SW 1271 (cell line): ENCODE measurements around the gene NINL.
A peak's percentile ranks its signal among the peaks of the same experiment; 100 is the strongest.
"Not testable (repeated sequence)": the region's sequence is repeated elsewhere in the genome, so short reads cannot be mapped to it uniquely, and the experiment has no call there.

ENCODE experiments used
- DNase-seq, 2 experiments: peaks; one replicate each; lab custom pipeline; 2025; lab: John Stamatoyannopoulos, UW

NINL gene

DNA sequence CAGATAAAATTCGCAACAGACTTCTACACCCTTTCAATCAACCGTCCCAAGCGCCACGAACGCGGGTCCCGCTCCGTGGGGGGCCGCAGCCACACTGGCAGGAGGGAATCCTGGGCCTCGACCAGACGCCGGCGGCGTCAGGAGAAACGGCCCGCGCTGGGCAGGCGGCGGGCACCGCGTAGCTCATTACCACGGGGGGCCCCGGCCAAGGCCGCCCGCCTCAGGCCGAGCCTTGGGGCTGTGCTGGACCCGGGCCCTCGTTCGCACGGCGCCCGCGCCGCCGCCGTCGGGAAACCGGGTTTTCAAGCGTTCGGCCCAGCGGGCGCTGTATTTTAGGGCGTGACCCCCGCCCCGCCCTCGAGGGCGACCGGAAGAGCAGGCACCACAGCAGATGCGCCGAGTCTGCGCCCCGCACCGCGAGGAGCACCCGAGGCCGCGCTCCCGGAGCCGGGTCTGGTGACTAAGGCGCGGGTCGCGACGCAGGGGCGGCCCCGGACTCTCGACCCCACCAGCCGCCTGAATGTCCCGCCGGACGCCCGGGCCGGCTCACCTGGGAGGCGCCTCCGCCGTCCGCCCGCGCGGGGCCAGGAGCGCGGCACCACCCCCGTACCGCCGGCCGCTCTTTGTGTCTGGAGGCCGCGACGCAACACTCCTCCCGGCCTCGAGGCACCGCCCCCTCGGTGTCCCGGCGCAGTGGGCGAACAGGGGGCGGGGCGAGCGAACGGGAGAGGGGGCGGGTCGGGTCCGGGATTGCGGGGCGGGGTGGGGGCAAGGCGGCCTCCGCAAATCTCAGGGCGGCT lies at the start of gene NINL:
TSS of gene NINL (minus strand) at position 627 of the 800 bp plus-strand sequence. CDS start 58,944 bp downstream, outside the sequence.
- peak in 1 of 2 experiments; percentile 73 for DNase-seq

DNA sequence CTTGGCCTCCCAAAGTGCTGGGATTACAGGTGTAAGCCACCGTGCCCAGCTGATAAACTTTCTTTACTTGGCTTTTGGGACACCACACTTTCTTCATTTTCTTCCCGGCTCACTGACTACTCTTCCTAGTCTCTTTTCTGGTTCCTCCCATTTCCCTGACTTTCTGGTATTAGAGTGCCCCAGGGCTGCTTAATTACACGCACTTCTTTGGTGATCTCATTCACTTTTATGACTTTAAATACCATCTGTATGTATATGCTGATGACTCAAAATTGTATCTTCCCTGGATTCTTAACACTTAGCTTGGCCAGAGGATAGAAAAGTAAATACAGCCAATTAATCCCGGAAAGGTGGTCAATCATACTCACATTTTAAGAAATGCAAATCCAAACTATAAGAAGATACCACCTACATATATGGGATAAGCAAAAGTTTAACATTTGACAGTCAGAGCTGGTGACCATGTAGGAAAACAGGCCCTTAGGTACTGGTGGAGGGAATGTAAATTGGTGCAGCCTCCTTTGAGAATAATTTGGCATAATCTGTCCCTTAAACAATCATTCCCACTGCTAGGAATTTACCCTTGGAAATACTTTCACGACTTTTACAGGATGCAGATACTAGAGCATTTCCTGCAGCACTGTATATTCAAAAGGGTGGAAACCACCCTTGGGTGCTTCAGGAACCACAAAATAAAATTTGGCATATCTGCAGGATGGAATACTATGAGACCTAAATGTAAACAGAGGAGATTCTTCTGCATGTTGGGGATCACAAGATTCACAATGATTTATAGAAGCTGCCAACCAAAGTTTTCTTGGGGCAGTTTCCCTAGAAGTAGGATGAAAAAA lies 47.8 kb upstream of the NINL start:
- DNase-seq: no peak

DNA sequence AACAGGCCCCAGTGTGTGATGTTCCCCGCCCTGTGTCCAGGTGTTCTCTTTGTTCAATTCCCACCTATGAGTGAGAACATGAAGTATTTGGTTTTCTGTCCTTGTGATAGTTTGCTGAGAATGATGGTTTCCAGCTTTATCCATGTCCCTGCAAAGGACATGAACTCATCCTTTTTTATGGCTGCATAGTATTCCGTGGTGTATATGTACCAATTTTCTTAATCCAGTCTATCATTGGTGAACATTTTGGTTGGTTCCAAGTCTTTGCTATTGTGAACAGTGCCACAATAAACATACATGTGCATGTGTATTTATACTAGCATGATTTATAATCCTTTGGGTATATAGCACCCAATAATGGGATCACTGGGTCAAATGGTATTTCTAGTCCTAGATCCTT lies 45.3 kb upstream of the NINL start:
- not testable (repeated sequence) for DNase-seq

DNA sequence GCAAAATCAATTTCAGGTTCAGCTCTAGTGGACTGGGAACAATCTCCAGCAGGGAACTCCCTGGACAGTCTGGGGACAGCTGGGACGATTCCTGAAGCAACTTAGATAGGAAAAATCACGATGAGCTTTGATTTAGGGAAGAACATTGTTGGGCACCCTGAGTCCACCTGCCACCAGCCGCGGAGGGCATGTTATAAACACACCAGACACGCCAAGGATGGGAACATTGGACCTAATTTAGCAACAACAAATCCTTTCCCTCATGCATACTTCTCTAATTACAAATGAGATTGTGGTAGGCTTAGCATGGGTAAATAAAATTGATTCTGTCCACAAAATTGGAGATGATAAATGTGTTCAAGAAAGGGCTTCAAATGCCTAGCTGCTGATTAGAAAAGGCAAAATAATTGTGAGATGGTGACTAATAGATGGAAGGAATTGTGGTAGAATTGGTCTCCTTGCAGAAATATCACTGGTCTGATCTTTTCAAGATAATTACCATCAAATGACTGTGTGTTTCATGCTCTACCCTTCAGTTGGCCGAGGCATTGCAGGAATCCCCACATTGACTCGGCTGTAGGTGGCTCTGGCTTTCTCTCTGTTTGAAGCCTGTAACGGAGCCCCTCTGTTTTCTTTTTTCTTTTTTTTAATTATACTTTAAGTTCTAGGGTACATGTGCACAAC lies 44.6 kb upstream of the NINL start:
- DNase-seq: no peak

DNA sequence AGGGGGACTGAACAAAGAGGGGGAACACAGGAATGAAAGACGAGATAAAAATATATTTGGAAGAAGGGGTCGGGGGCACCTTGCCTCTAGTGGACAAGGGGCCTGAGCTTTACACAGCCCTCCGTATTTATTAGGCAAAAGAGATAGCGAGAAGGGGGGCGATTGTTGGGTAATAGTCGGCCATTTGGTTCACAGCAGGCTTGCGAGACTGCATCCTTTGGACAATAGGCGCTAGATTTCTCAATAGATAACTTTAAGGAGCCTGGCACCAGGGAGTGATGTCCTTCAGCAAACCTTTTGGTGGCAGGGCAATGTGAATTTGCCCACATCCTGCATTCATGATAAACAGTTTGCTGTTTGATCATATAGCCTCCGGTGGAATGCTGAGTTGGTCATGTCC lies 41.4 kb upstream of the NINL start:
- DNase-seq: no peak

DNA sequence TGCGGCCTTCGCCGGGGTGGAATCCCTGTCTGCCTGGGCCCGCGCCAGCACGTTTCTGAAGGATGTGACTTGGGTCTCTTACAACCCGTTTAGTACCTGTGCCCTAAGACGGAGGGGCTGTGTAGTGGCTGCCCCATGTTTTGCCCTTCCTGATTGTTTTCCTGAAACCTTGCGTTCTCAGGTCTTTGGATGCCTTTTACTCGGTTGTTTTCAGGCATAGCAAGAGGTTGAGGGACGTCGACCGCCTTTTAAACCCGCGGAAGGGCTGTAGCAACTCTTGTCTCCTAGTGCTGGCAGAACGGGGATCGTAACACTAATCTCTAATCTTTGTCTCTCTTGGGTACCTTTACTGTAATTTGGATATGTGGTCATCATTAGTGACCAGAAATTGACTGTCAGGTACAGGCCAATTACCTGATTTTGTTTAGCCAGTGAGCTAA lies 39.2 kb upstream of the NINL start:
- peak in 1 of 2 experiments; percentile 80 for DNase-seq

DNA sequence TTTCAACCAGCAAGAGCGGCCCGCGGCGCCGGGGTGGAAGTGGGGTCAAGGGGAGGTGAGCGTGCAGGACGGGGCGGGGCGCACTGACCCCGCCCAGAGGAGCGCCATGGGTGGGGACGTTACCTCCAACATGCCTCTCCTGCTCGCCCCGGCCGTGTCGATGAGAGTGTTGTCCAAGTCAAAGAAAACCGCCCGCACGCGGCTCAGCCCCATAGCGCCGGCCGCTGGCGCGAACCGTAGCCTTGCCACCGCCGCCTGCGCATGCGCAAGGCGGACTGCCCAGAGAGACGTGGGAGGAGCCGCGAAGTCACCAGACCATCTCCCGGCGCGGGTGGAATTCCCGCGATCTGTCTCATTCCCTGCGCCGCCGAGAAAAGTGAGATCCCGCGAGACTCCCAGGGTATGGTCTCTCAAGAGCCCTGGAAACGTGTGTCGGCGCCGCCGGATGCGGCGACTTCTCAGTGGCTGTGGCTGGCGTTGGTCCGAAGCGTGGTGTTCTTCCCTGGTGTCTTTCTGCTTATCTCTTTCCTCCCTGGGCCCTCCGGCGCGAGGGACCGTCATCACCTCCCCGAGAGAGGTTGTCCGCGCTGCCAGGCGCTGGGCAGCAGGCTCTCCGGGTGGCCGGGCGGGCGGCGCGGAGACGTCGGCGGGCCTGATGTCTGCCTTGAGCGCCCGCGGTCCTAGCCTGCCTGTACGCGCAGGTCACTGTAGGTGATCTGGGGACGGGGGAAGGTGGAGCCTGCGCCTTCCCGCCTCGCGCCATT lies 38.6 kb upstream of the NINL start, which contains the start of gene NANP:
TSS of gene NANP (minus strand) at position 279 of the 764 bp plus-strand sequence. CDS start at position 213, 66 bp downstream.
- peak; percentile 99 for DNase-seq

DNA sequence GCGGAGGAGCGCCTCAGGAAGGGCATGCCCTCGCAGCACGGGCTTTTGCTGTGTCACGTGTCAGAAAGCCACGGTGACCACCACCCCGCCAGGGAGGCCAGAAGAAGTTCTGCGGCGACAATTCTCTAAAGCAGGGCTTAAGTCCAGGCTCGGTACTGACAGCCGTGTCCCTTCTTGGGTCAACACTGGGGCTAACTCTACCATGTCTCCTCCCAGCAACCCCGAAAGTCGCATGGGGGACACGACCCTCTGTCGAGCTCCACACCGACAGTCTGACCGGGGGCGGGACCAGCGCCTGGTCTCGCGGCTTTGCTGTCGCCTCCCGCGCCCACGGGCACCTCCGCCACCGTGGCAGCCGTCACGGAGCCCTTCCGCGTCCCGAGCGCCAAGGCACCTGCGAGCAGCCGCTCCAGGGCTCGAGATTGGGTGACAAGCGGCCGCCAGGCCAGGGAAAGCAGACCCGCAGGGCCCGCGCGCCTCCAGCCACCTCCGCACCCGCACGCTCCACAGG lies 37.9 kb upstream of the NINL start:
- DNase-seq: peak; percentile 7 to 49

DNA sequence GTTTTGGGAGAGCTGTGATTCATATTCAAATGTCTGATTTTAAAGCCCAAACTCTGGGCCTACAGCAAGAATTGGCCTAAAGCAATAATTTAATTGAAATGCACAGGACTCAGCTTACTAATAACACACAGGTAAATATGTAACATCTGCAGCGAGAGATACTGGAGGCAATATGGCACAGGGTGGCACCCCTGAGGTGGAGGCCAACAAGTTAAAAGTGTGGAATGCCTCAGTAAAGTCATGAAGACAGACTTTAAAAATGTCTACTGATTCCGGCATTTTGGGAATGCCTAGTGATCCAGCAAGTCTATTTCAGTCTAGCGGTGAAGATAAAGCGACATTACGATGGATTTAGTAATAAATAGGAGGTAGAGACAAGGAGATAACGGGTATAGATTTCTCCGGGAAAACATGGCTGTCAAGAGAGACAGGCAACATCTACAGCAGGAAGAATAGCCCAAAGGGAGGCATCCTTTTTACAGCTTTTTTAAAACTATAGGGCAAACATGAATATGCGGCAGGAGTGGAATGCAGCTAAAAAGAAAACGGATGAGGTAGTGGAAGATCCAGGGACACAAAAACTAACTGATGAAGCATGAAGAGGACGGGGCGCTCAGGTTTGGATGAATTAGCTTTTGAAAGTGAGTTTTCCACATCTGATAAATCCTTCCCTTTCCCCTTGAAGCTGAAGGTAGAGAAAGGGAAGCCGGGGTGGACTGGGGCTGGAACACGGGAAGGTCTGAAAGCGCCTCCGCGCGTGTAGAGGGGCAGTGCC lies 37.3 kb upstream of the NINL start:
- DNase-seq: no peak

DNA sequence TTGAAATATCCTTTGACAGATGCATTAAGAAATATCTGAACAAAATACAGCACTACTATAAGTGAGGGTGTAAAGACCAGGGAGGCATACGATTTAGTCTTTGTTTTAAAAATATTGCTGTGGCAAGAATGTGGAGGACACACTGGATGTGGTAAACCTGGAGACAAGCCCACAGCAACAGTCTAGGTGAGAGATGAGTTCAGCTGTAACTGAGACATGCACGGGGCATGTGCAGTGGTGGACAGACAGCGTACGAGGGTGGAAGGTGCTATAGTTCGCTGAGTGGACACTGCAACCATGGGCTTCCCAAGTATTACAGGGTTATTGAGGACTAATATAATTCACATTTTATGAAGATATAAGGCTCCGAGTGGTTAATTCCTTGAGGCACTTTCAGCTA lies 36.7 kb upstream of the NINL start:
- DNase-seq: no peak

DNA sequence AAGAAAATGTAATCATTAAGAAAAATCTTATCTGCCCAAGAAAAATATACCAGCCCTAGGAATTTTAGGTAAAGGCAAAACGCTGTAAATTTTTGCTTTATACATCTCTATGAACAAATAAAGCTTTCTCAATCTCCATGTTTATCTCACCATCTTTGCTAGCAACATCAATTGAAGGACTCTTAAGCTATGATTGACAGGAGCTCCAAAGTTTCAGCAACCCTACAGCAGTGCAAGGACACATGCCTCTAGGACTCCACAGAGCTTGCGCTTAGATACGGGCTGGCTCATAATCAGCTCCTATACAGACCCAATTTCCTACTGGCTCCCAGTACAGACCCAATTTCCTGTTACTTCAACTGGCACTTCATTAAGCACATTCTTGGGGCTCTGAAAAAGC lies 34.2 kb upstream of the NINL start:
- DNase-seq: no peak

DNA sequence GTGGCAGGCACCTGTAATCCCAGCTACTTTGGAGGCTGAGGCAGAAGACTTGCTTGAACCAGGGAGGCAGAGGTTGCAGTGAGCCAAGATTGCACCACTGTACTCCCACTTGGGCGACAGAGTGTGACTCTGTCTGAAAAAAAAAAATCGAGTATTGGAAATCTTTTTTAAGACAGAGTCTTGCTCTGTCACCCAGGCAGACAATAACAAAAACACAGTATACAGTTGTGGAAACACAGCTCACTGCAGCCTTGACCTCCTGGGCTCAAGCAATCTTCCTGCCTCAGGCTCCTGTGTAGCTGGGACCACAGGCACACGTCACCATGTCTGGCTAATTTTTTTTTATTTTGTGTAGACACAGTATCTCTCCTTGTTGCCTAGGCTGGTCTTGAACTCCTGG lies 23.4 kb upstream of the NINL start:
- no peak for DNase-seq

DNA sequence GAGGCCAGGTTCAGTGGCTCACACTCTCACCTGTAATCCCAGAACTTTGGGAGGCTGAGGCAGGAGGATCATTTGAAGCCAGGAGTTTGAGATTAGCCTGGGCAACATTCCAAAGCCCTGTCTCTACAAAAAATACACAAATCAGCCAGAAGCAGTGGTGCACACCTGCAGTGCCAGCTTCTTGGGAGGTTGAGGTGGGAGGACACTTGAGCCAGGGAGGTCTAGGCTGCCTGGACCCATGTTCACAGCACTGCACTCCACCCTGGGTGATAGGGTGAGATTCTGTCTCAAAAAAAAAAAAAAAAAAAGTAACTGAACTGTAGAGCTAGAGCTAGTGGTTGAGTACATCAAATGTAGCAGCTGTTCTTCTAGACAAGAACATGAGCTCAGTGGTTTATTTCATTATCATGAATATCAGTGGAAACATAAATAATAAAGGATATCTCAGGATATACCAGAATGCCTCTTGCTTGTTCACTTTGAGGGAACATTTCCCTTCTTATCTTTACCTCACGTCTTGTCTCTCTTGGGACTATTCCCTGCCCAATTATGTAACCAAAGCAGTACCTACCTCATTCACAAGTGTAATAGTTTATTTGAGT lies 20.9 kb upstream of the NINL start:
- DNase-seq: no peak

DNA sequence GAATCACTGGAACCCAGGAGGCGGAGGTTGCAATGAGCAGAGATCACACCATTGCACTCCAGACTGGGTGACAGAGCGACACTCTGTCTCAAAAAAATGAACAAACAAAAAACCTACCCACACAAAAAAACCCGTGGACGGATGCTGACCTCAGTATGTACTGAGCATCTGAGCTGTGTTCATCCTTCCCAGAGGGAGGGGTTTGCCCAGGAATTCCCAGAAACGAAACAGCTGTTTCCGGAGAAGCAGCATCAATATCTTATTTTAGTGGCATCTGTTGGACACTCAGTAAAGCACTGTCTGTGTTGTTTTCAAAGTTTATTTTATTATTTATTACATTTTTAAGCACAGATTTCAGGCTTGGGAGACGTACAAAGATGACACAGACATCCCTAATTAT lies 19.8 kb upstream of the NINL start:
- no peak for DNase-seq

DNA sequence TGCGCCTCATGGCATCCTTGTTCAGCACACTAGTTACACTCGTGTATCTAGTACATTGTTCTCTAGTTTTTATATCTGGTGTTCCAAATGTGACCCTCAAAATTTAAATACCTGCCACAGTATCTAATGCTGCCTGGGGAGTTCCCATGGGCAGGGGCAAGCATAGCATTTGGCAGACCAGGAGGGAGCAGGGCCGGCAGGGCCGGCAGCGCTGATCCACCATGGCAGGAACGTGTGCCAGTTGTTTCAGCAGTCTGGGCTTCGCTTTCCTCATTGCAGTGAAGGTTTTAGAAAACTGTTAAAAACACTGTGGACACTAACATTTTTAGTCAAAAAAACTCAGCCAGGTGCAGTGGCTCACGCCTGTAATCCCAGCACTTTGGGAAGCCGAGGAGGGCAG lies 19.3 kb upstream of the NINL start:
- DNase-seq: no peak

DNA sequence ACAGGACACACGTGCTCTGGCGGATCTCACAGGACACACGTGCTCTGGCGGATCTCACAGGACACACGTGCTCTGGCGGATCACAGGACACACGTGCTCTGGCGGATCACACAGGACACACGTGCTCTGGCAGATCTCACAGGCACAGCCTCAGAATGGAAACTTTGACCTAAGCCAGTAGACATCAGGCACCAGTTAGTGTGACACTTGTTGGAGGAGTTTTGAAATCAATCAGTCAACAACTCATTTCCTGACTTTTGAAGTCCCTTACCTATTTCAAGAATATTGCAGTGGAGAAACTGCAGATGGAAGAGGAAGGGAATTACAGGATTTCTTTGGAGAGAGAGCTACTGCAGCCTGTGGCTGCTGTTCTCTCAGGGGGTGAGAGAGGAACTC lies 17.6 kb upstream of the NINL start:
- DNase-seq: not testable (repeated sequence)

DNA sequence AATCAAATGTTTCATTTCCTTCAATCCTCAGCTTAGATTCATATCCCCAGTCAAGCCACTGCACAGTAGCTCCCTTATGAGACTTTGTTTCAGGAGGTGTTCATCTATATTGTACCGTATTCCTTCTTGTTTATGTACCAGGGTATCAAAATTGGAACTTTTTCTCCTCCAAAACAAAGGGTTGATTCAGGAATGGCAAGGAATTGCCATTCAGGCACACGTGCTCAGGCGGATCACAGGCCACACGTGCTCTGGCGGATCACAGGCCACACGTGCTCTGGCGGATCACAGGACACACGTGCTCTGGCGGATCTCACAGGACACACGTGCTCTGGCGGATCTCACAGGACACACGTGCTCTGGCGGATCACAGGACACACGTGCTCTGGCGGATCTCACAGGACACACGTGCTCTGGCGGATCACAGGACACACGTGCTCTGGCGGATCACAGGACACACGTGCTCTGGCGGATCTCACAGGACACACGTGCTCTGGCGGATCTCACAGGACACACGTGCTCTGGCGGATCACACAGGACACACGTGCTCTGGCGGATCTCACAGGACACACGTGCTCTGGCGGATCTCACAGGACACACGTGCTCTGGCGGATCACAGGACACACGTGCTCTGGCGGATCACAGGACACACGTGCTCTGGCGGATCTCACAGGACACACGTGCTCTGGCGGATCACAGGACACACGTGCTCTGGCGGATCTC lies 17.0 kb upstream of the NINL start:
- DNase-seq: not testable (repeated sequence)

DNA sequence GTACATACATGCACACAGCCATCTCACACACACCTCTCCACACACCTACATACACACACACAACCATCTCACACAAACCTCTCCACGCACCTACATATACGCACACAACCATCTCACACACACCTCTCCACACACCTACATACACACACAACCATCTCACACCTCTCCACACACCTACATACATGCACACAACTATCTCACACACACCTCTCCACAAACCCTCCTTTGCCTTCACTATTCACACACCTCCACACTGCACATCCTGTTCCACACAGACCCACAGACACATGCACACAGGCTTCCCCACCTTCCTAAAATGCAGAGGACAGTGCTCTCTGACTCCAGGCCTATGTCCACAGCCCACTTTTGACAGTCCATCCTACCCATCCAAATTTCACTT lies 16.3 kb upstream of the NINL start:
- no peak for DNase-seq

DNA sequence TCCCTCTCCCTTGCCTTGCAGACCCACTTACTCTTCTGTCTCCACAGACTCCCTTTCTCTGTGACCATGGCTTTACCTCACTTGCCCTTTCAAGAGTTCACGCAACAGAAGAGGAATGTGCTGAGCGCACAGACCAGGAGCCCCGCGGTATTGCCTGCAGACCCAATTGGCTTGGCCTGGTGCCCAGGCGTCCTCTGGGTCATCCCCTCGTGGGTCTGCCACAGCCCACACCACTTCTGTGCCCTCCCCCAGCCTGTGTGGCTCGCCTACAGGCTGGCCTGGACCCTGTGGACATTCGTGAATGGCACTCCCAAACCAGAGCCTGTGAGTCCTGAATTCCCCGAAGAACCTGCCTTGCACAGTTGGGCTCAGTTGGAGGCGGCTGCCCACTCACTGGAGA lies 15.3 kb upstream of the NINL start:
- no peak for DNase-seq
